OCI-LY7 (cell line): Measurements from ENCODE around the gene RUNDC3A.
"Not testable (repeated sequence)": the region's sequence is repeated elsewhere in the genome, so short reads cannot be mapped to it uniquely, and the experiment has no call there.

Experiments used
- CTCF ChIP-seq: fragments of 200-600 bp; sonication (generic); conservative IDR thresholded peaks from 2 replicates; pipeline ENCODE4 v1.5.1; 2014; ENCODE audit warnings: mild to moderate bottlenecking, antibody characterized with exemption, low read length, moderate library complexity, mixed read lengths
- EZH2phosphoT487 ChIP-seq: fragments of 200-600 bp; sonication (generic); IDR thresholded peaks from 2 replicates; pipeline ENCODE4 v1.6.1; 2018; ENCODE audit warnings: low read depth, borderline replicate concordance, mild to moderate bottlenecking, mixed run types, antibody characterized with exemption, low read length, moderate library complexity, mixed read lengths

GRCh38 chr17:44330263-44330662, 21.9 kb downstream of the RUNDC3A start:
- not testable (repeated sequence) for TF ChIP-seq EZH2phosphoT487, CTCF
